ENCODE results near the gene WDR93.

Gene WDR93

DNA sequence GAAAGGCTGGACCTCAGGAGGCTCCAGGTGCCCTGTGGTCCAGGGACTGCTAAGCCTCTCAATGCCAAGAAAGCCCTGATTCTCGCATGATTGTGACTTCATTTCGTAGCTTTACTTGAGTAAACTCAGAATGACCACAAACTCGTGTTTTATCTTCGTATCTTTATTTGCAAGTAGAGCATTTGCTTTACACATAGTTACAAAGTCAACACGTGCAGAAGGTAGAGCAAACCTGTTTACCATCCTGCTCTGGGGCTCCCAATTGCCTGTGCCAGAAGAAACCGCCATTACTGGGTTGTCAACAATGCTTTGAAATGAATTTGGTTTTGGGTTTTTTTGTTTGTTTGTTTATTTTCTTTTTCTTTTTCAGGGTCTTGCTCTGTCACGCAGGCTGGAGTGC, 66.3 kb downstream of the WDR93 start:
- no peaks in the 10 kb centered on the region for H3K4me1 ChIP-seq (ENCODE audit: control insufficient read depth, insufficient read depth, low read length)
- 88 to 90% methylated on average over 7 of the region's 7 CpGs for WGBS, 2 experiments
- H3K27me3 ChIP-seq (ENCODE audit: control insufficient read depth, insufficient read depth, low read length, poor library complexity, severe bottlenecking) = peaks cover 6% of the 10 kb centered on the region

DNA sequence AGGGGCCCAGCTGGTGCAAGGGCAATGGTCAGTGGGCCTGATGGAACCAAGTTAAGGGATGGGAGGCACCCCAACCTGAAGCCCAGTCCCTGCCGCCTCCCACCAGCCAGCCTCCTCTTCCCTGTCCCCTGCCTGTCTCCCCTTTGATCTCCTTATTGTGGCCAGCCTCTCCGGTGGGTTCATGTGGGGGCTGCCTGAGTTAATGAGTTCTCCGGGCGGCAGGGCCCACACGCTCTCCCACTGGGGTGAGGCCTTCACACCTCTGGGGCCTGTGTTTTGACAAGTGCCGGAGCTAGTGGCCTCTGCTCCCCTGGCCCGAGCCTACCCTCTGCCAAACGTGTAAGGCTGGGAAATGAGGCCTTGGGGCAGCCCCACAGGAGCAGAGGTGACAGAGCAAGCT, 67.7 kb downstream of the WDR93 start:
- Histone ChIP-seq H3K4me1 (ENCODE audit: control insufficient read depth, insufficient read depth, low read length) (no peaks in the 10 kb centered on the region), H3K36me3 (ENCODE audit: control insufficient read depth, insufficient read depth, low read length) (no peaks in the 10 kb centered on the region), H3K9me3 (ENCODE audit: control insufficient read depth, low read length) (no peaks in the 10 kb centered on the region), H3K27ac (ENCODE audit: insufficient read depth, low read depth, low read length, poor library complexity, severe bottlenecking) (no peak overlapping the region), H3K27me3 (ENCODE audit: control insufficient read depth, insufficient read depth, low read length, poor library complexity, severe bottlenecking) (no peaks in the 10 kb centered on the region), H3K4me3 (ENCODE audit: insufficient read depth, low read depth, low read length) (no peak overlapping the region)
- 84 to 85% methylated on average over 8 of the region's 8 CpGs for WGBS, 2 experiments

More for the DNA sequence above, 66.3 kb downstream of the WDR93 start:
- no peak overlapping the region for H3K4me3 ChIP-seq (ENCODE audit: insufficient read depth, low read depth, low read length)
- no peaks in the 10 kb centered on the region for H3K9me3 ChIP-seq (ENCODE audit: control insufficient read depth, low read length)
- H3K36me3 ChIP-seq (ENCODE audit: control insufficient read depth, insufficient read depth, low read length) = no peaks in the 10 kb centered on the region
- H3K27ac ChIP-seq (ENCODE audit: insufficient read depth, low read depth, low read length, poor library complexity, severe bottlenecking) = no peak overlapping the region

DNA sequence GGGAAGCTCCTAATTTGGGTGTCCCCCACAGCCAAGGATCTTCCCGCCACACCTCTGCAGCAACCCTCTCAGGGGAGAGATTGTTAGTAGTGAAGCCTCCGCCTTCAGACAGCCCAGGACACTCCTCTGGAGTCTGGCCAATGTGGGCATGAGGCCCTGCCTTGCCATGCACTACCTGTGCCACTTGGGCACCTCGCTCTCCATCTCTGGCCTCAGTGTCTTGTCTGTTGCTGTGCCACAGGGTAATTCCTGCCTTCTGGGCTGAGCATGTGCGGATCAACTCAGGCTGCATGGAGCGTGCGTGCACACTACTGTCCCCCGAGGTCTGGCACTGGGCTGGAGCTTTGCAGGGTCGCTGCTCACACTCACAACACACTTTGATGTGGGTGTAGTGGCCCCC, 68.4 kb downstream of the WDR93 start:
- Histone ChIP-seq H3K4me3 (ENCODE audit: insufficient read depth, low read depth, low read length) (no peak overlapping the region), H3K4me1 (ENCODE audit: control insufficient read depth, insufficient read depth, low read length) (no peaks in the 10 kb centered on the region), H3K9me3 (ENCODE audit: control insufficient read depth, low read length) (no peaks in the 10 kb centered on the region), H3K27ac (ENCODE audit: insufficient read depth, low read depth, low read length, poor library complexity, severe bottlenecking) (no peak overlapping the region), H3K27me3 (ENCODE audit: control insufficient read depth, insufficient read depth, low read length, poor library complexity, severe bottlenecking) (no peaks in the 10 kb centered on the region), H3K36me3 (ENCODE audit: control insufficient read depth, insufficient read depth, low read length) (no peaks in the 10 kb centered on the region)
- WGBS, 2 experiments = 92 to 97% methylated on average over 8 of the region's 8 CpGs

DNA sequence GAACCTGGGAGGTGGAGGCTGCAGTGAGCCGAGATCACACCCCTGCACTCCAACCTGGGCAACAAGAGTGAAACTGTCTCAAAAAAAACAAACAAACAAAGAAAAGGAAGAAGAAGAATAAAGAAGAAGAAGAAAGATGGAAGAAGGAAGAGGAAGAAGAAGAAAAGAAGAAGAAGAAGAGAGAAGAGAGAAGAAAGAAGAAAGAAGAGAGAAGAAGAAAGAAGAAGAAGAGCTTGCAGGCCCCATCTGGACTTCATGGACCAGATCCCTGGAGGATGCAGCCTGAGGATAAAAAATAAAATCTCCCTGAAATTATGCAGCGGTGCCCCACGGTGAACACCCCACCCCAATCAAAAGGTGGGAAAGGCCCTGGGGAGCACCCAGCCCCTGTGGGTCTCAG, 69.2 kb downstream of the WDR93 start:
- no peaks in the 10 kb centered on the region for H3K4me1 ChIP-seq (ENCODE audit: control insufficient read depth, insufficient read depth, low read length)
- WGBS, 2 experiments = 84 to 94% methylated on average over 2 to 3 of the region's 3 CpGs
- H3K27me3 ChIP-seq (ENCODE audit: control insufficient read depth, insufficient read depth, low read length, poor library complexity, severe bottlenecking) = no peaks in the 10 kb centered on the region
- H3K4me3 ChIP-seq (ENCODE audit: insufficient read depth, low read depth, low read length) = no peak overlapping the region
- no peaks in the 10 kb centered on the region for H3K36me3 ChIP-seq (ENCODE audit: control insufficient read depth, insufficient read depth, low read length)
- no peak overlapping the region for H3K27ac ChIP-seq (ENCODE audit: insufficient read depth, low read depth, low read length, poor library complexity, severe bottlenecking)
- no peaks in the 10 kb centered on the region for H3K9me3 ChIP-seq (ENCODE audit: control insufficient read depth, low read length)

DNA sequence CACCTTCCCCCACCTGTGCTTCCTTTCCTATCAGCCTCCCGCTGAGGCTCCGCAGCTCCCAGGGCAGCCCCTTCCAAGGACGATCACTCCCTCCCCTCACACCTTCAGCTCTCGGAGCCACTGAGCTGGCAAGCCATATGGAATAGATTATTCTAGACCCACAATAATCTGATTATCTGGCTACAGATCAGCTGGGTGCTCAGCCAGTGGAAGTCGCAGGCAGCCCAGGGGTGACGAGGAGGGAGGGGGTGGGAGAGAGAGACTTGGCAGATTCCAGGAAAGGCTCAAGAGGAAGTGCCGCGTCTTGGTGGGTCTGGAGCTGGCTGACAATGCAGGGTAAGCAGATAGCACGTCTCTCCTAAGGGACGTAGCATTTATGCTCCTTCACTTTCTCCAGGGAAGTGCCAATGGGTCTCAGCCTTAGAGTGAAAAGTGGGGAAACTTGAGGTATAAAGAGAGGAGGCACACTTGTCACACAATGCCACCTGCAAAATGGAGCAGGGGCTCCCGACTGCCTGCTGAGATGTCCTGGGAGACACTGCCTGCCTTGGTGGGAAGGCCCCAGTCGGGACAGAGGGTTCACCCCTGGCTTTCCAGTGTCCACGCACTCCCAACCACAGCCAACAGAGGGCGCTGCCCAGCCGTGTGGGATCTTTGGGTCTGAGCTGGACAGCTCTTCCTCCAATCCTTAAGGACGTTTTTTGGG, 69.8 kb downstream of the WDR93 start:
- WGBS, 2 experiments = 39 to 40% methylated on average over 16 of the region's 16 CpGs
- no peak overlapping the region for H3K4me3 ChIP-seq (ENCODE audit: insufficient read depth, low read depth, low read length)

DNA sequence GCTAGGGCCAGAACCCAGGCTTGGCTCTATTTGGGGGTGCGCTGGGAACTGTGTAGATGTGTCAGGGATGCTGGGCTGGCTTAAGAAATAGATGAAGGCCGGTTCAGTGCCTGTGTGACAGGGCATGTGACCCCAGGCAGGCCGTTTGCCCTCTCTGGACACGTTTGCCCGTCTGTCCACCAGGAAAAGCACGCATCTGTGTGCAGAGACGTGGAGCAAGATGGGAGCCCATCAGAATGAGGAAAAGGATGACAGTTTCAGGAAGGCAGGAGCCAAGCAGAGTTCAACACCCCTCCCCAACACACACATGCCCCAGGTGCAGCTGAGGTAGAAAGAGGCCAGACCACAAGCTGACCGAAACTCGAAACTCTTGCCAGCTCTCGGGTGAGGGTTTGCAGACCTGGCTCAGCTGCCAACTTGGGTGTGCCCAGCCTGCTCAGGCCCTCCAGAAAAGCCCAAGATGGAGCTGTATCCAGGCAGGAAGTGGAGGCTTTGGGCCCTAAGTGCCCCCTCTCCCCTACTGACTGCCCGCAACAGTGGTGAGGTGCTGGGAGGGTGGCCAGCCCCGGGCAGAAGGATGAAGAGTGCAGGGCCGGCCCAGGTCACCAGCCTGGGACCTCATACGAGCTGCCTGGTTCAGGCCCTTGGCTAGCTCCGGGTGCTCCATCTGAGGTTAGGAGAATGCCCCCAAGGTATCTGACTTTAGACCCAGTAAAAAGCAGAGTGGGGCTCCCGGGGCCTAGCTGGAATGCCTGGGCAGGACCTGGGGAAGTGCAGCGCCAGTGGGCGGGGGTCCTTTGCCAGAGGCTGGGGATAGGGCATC, 70.6 kb downstream of the WDR93 start:
- Histone ChIP-seq H3K4me3 (ENCODE audit: insufficient read depth, low read depth, low read length) (no peak overlapping the region), H3K9me3 (ENCODE audit: control insufficient read depth, low read length) (no peaks in the 10 kb centered on the region), H3K4me1 (ENCODE audit: control insufficient read depth, insufficient read depth, low read length) (no peaks in the 10 kb centered on the region), H3K36me3 (ENCODE audit: control insufficient read depth, insufficient read depth, low read length) (no peaks in the 10 kb centered on the region), H3K27ac (ENCODE audit: insufficient read depth, low read depth, low read length, poor library complexity, severe bottlenecking) (no peak overlapping the region), H3K27me3 (ENCODE audit: control insufficient read depth, insufficient read depth, low read length, poor library complexity, severe bottlenecking) (no peaks in the 10 kb centered on the region)
- WGBS, 2 experiments = 81 to 84% methylated on average over 18 of the region's 18 CpGs

More for the DNA sequence above, 69.8 kb downstream of the WDR93 start:
- Histone ChIP-seq H3K36me3 (ENCODE audit: control insufficient read depth, insufficient read depth, low read length) (no peaks in the 10 kb centered on the region), H3K4me1 (ENCODE audit: control insufficient read depth, insufficient read depth, low read length) (no peaks in the 10 kb centered on the region), H3K27ac (ENCODE audit: insufficient read depth, low read depth, low read length, poor library complexity, severe bottlenecking) (no peak overlapping the region), H3K9me3 (ENCODE audit: control insufficient read depth, low read length) (no peaks in the 10 kb centered on the region), H3K27me3 (ENCODE audit: control insufficient read depth, insufficient read depth, low read length, poor library complexity, severe bottlenecking) (no peaks in the 10 kb centered on the region)

DNA sequence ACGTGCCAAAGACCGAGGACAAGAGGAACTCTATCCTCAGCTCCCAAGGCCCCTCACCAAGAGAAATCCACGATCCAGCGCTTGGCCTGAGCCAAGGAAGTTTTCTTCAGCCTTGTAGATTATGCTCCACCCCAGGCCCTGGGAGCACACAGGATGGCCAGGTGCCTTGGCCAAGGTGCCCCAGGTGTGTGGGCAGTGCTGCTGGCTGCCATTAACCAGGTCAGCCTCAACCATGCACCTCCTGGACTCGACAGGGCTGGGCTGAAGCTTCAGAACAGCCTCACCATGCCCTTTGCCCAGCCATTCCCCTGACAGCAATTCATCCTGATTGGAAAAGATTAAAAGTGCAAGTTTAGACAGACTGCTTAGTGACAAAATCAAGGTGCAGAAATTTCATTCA, 71.3 kb downstream of the WDR93 start:
- no peaks in the 10 kb centered on the region for H3K4me1 ChIP-seq (ENCODE audit: control insufficient read depth, insufficient read depth, low read length)
- H3K4me3 ChIP-seq (ENCODE audit: insufficient read depth, low read depth, low read length) = no peak overlapping the region
- H3K27me3 ChIP-seq (ENCODE audit: control insufficient read depth, insufficient read depth, low read length, poor library complexity, severe bottlenecking) = no peaks in the 10 kb centered on the region
- 90 to 95% methylated on average over 5 of the region's 5 CpGs for WGBS, 2 experiments
- no peak overlapping the region for H3K27ac ChIP-seq (ENCODE audit: insufficient read depth, low read depth, low read length, poor library complexity, severe bottlenecking)
- H3K9me3 ChIP-seq (ENCODE audit: control insufficient read depth, low read length) = no peaks in the 10 kb centered on the region
- H3K36me3 ChIP-seq (ENCODE audit: control insufficient read depth, insufficient read depth, low read length) = no peaks in the 10 kb centered on the region

DNA sequence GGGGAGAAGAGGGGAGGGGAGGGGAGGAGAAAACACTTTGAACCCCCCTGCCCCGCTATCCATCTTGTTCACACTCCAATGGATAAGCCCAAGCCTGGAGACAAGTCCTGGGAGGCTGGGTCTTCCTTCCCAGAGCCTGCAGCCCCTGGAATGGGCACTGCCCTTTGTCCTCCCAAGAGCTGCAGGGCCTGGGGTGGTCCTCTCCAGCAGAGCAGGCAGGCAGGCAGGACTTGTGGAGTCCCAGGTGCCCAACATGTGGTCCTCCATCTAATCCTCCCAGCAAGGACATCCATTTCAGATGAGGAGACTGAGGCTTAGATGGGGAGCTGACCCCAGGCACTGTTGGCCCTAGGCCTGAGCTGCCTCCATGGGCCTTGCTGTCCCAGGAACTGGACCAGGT, 75.1 kb downstream of the WDR93 start:
- Histone ChIP-seq H3K9me3 (ENCODE audit: control insufficient read depth, low read length) (no peaks in the 10 kb centered on the region), H3K4me3 (ENCODE audit: insufficient read depth, low read depth, low read length) (no peak overlapping the region), H3K4me1 (ENCODE audit: control insufficient read depth, insufficient read depth, low read length) (no peaks in the 10 kb centered on the region), H3K27me3 (ENCODE audit: control insufficient read depth, insufficient read depth, low read length, poor library complexity, severe bottlenecking) (no peaks in the 10 kb centered on the region), H3K36me3 (ENCODE audit: control insufficient read depth, insufficient read depth, low read length) (no peaks in the 10 kb centered on the region), H3K27ac (ENCODE audit: insufficient read depth, low read depth, low read length, poor library complexity, severe bottlenecking) (no peak overlapping the region)
- 67 to 93% methylated on average over 1 of the region's 1 CpG for WGBS, 2 experiments

DNA sequence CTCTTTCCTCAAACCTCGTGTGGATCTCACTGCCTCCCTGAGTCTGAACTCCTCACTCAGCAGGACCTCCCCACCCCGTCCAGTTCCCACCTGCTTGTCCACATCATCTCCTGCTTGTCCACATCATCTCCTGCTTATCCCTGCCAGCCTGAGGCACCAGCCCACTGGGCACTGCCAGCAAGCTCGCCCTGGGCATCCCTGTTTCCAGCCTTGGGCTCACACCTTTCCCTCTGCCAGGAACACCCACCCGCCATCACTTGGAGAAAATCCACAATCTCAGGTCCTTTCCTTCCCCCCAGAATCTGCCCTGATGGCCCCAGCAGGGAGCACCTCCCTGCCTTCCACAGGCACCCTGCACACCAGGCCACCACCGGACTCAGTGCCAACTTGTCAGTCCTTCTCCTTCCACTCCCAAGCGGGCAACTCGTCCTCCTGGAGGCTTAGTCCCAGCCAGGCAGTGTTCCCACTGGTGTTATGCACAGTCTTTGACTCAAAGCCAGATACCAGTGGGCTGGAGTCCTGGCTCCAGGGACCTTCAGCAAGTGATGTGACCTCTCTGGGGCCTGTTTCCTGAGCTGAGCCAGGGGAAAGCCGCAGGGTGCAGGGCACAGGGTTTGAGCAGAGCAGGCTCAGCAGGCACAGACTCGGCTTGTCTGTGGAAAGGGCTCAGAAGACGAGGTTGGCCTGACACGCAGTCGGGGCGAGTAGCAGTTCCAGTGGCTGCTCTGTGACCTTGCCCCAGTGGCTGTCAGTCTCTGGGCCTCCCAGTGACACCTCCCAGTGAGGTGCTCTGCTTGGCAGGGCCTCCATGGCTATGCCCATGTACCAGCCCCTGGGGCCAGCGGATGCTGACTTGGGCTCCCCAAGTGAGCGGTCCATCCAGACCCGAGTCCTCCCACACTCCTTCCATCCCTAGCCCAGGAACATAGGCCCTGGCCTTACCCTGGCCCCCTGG, 76.0 kb downstream of the WDR93 start:
- 92 to 93% methylated on average over 16 of the region's 16 CpGs for WGBS, 2 experiments
- no peaks in the 10 kb centered on the region for H3K36me3 ChIP-seq (ENCODE audit: control insufficient read depth, insufficient read depth, low read length)
- H3K27ac ChIP-seq (ENCODE audit: insufficient read depth, low read depth, low read length, poor library complexity, severe bottlenecking) = no peak overlapping the region
- H3K4me3 ChIP-seq (ENCODE audit: insufficient read depth, low read depth, low read length) = no peak overlapping the region
- H3K9me3 ChIP-seq (ENCODE audit: control insufficient read depth, low read length) = no peaks in the 10 kb centered on the region
- H3K27me3 ChIP-seq (ENCODE audit: control insufficient read depth, insufficient read depth, low read length, poor library complexity, severe bottlenecking) = no peaks in the 10 kb centered on the region
- no peaks in the 10 kb centered on the region for H3K4me1 ChIP-seq (ENCODE audit: control insufficient read depth, insufficient read depth, low read length)
